K562 (cell line): ENCODE measurements around the gene HDAC2. TPM values are rescaled to one million over a fixed set of nuclear protein-coding genes. Genes with fewer than 3 reads are reported as not detected.

Experiments
- ATAC-seq: fragments of 200-7000 bp; cut with Tn5 transposase; 3 replicates; pipeline ENCODE4 v1.9.1; 2020; ENCODE audit warnings: moderate library complexity
- BruUV-seq: library from RNA; stranded (reverse); fragments of 400-500 nt; replicated peaks from 2 replicates; lab custom pipeline; 2021; lab: Mats Ljungman, UMichigan
- CTCF ChIA-PET: fragments of 300-600 bp; formaldehyde crosslinking; extraction: SDS; loops from one replicate; lab custom pipeline; 2021; ENCODE audit warnings: low intra/inter-chr PET ratio; lab: Yijun Ruan, JAX
- POLR2A ChIA-PET: fragments of 300-600, 350-650 bp; sonication (Branson Sonifier 250); formaldehyde crosslinking; extraction: SDS; loops from one replicate; lab custom pipeline; 2021; ENCODE audit warnings: antibody characterized with exemption, inconsistent platforms; lab: Yijun Ruan, JAX
- DNase-seq, 4 experiments: peaks; one replicate each; pipeline versions ENCODE4 v3.0.0 to v3.0.0-alpha.2; 2011 to 2018; ENCODE audit warnings: low spot score in 3 of 4, mixed read lengths in 3 of 4; ENCODE audit errors: extremely low read depth in 1 of 4
- FAIRE-seq: peaks from 2 replicates; lab custom pipeline; 2011; peaks lifted over from hg19 to GRCh38; lab: Jason Lieb, UNC
- H2AFZ ChIP-seq: 2 replicates; pipeline ENCODE4 v1.6.0; 2011; ENCODE audit warnings: low read depth, low read length, control low read depth, inconsistent platforms
- H3K27ac ChIP-seq: fragments of 200-600 bp; 3 replicates; pipeline ENCODE4 v1.8.0; 2011; ENCODE audit warnings: low read depth, mild to moderate bottlenecking, control low read depth, inconsistent platforms, low read length, moderate library complexity, mixed read lengths; ENCODE audit errors: extremely low read depth
- H3K27me3 ChIP-seq, 2 experiments: fragments of 300-600 bp in 1 of 2; 2 replicates in 1 of 2; 3 replicates in 1 of 2; pipeline versions ENCODE4 v1.6.0 to v1.8.0; 2011; ENCODE audit warnings: inconsistent platforms in 2 of 2, low read length in 2 of 2, mild to moderate bottlenecking in 1 of 2, mixed read lengths in 1 of 2, moderate library complexity in 1 of 2; ENCODE audit not compliant: control insufficient read depth in 2 of 2, insufficient read depth in 2 of 2
- H3K36me3 ChIP-seq: fragments of 300-600 bp; 3 replicates; pipeline ENCODE4 v1.8.0; 2011; ENCODE audit warnings: mild to moderate bottlenecking, low read length, inconsistent platforms; ENCODE audit not compliant: control insufficient read depth, insufficient read depth
- H3K4me1 ChIP-seq, 2 experiments: fragments of 200-600 bp in 1 of 2; replicated peaks in 1 of 2; 2 replicates in 1 of 2; 3 replicates in 1 of 2; pipeline versions ENCODE4 v1.5.1 to v1.8.0; 2011; ENCODE audit warnings: inconsistent platforms in 2 of 2, low read length in 2 of 2, mild to moderate bottlenecking in 1 of 2, mixed read lengths in 1 of 2, moderate library complexity in 1 of 2; ENCODE audit not compliant: control insufficient read depth in 2 of 2, insufficient read depth in 2 of 2
- H3K4me2 ChIP-seq: 2 replicates; pipeline ENCODE4 v1.6.1; 2011; ENCODE audit warnings: low read length, control low read depth, inconsistent platforms, mixed read lengths; ENCODE audit not compliant: insufficient read depth
- H3K4me3 ChIP-seq: fragments of 200-600 bp; sonication (generic), shearing (Covaris generic); 2 replicates; pipeline ENCODE4 v1.5.1; 2016; ENCODE audit warnings: control low read depth, inconsistent platforms
- H3K79me2 ChIP-seq: fragments of 200-600 bp; 3 replicates; pipeline ENCODE4 v1.8.0; 2011; ENCODE audit warnings: low read length, inconsistent platforms; ENCODE audit not compliant: control insufficient read depth, insufficient read depth
- H3K9ac ChIP-seq, 2 experiments: 2 replicates each; pipeline versions ENCODE4 v1.6.0 to v1.6.1; 2011; ENCODE audit warnings: low read depth in 2 of 2, low read length in 2 of 2, control low read depth in 1 of 2, inconsistent platforms in 1 of 2, mild to moderate bottlenecking in 1 of 2, mixed read lengths in 1 of 2; ENCODE audit not compliant: insufficient read depth in 1 of 2
- H3K9me1 ChIP-seq: one replicate; pipeline ENCODE4 v1.6.0; 2011; ENCODE audit warnings: inconsistent platforms, mild to moderate bottlenecking, low read length, moderate library complexity; ENCODE audit not compliant: control insufficient read depth, insufficient read depth
- H3K9me3 ChIP-seq: replicated peaks from 2 replicates; pipeline ENCODE4 v1.5.1; 2011; ENCODE audit warnings: low read depth, low read length, inconsistent platforms; ENCODE audit not compliant: control insufficient read depth, insufficient read depth
- H4K20me1 ChIP-seq: replicated peaks from 2 replicates; pipeline ENCODE4 v1.6.1; 2011; ENCODE audit warnings: low read length, inconsistent platforms, mixed read lengths; ENCODE audit not compliant: control insufficient read depth, insufficient read depth
- KHSRP ChIP-seq: fragments of 450-650 bp; IDR thresholded peaks from 2 replicates; pipeline ENCODE4 v1.6.1; 2017
- RAD21 ChIP-seq, 2 experiments: fragments of 250-450 bp in 1 of 2; fragments of 450-650 bp in 1 of 2; sonication (Bioruptor Pico) in 1 of 2; formaldehyde crosslinking in 1 of 2; IDR thresholded peaks in 1 of 2; conservative IDR thresholded peaks in 1 of 2; 2 replicates each; pipeline versions ENCODE4 v1.4.0 to v1.8.0; 2020 to 2022; ENCODE audit warnings: mild to moderate bottlenecking in 2 of 2, moderate library complexity in 1 of 2
- RHOXF2B ChIP-seq: fragments of 250-450 bp; sonication (Bioruptor Pico); conservative IDR thresholded peaks from 2 replicates; pipeline ENCODE4 v1.5.1; 2021
- whole genome bisulfite sequencing: fragments of 100-300 bp; shearing (Covaris generic); methylation state at CpG from one replicate; pipeline ENCODE4 v1.1.6; 2016; ENCODE audit warnings: low coverage, mixed read lengths; ENCODE audit not compliant: insufficient coverage; ENCODE audit errors: missing lambda C conversion rate; 5-methylcytosine and 5-hydroxymethylcytosine counted together
- in situ Hi-C: fragments of 300-500 bp; cut with MboI; formaldehyde crosslinking; loops from 4 replicates; pipeline ENCODE4 v1.15.0; 2018; ENCODE audit warnings: inconsistent platforms, mixed read lengths
- intact Hi-C: fragments of 100-400 bp; cut with micrococcal nuclease; formaldehyde crosslinking; loops from 2 replicates; pipeline ENCODE4 v1.14.2; 2022
- polyA plus RNA-seq, 8 experiments: library from polyadenylated mRNA; depleted of rRNA in 4 of 8; stranded (reverse) in 5 of 8; unstranded in 3 of 8; fragments of >200 nt; fragmentation: Nextera tagmentation in 2 of 8; fragmentation: Illumina TruSeq in 1 of 8; extraction: Ambion mirVana in 2 of 8; extraction: Trizol in 1 of 8; gene quantifications; 2 replicates each; pipeline versions ENCODE4 v1.2.1 to v1.2.3, GENCODE V29; 2011 to 2014; ENCODE audit warnings: inconsistent platforms in 1 of 8, missing spikeins in 1 of 8
- total RNA-seq, 7 experiments: library from RNA; depleted of rRNA in 6 of 7; stranded (reverse); fragments of >200 nt in 6 of 7; fragmentation: Illumina TruSeq in 2 of 7; extraction: Trizol in 2 of 7; gene quantifications; 2 replicates each; pipeline versions ENCODE4 v1.2.1 to v1.2.3, GENCODE V29; 2011 to 2021; ENCODE audit warnings: low replicate concordance in 1 of 7
- TF ChIP-seq, protein P1 (sequence below), 2 experiments: IDR thresholded peaks; 2 replicates each; pipeline ENCODE4 v1.6.1; 2011; ENCODE audit warnings: borderline replicate concordance in 1 of 2, control low read depth in 1 of 2, low read depth in 1 of 2, low read length in 1 of 2, mild to moderate bottlenecking in 1 of 2, mixed read lengths in 1 of 2, moderate library complexity in 1 of 2; ENCODE audit not compliant: insufficient read depth in 1 of 2, insufficient read length in 1 of 2, poor library complexity in 1 of 2, severe bottlenecking in 1 of 2; ENCODE audit errors: extremely low read depth in 1 of 2
- TF ChIP-seq, protein P2 (sequence below): sonication (generic); formaldehyde crosslinking; IDR thresholded peaks from 2 replicates; pipeline ENCODE4 v1.8.0; 2022; ENCODE audit warnings: mild to moderate bottlenecking, missing genetic modification reagents, borderline replicate concordance
- TF ChIP-seq, protein P3 (sequence below), 3 experiments: IDR thresholded peaks in 2 of 3; conservative IDR thresholded peaks in 1 of 3; 2 replicates each; pipeline ENCODE4 v1.5.1; 2011 to 2012; ENCODE audit warnings: low read length in 3 of 3, mild to moderate bottlenecking in 3 of 3, control low read depth in 2 of 3, improper control_type of control experiment in 1 of 3, inconsistent platforms in 1 of 3, low read depth in 1 of 3, mixed read lengths in 1 of 3, moderate library complexity in 1 of 3; ENCODE audit not compliant: insufficient read depth in 2 of 3

The HDAC2 gene
- total and polyA plus RNA-seq, 9 of the 15 experiments (the other 6 are each of a cell fraction or from before 2014, with no cell fraction given), result 67.0 to 277 (median 151) TPM

DNA sequence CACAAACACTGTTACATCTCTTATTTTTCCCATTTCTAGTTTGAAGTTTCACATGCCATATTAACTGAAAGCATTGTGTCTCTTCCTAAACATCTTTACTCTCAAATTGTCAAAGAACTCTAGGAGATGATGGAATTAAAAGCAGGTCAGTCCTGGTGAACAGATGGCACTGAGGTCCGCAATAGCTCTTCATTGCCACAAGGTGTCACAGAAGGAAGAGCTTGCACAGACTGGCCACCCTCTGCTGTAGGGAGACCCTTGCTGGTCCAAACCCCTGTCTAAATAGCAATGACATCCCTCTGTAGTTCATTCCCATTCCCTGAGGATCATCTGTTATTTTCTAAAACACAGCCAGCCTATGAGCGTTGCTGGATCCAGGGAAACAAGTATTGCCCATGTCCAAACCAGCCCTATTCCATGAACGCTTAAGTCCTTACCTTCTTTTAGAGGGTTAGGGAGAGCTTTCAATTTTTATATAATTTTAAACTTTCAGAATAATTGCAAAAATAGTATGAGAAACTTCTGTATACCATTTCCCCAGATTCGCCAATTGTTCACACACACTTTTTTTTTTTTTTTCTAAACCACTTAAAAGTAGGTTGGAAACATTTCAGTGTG lies 10.1 kb upstream of the HDAC2 start:
- FAIRE-seq, result peak; percentile 55
- no peaks in the 10 kb centered on the region for H3K79me2 ChIP-seq
- peaks cover 0 to 8% of the 10 kb centered on the region in 2 experiments; a peak in 2 of 5 replicates for H3K27me3 ChIP-seq
- ChIA-PET POLR2A (interaction anchor here (1.2 kb wide), 2 partner anchors 9 to 11 kb away, joined by 4 to 5 read pairs; no protein-coding TSS in a partner anchor), CTCF (interaction anchor here (0.6 kb wide), 1 partner anchor 25 kb away, joined by 3 read pairs; no protein-coding TSS in a partner anchor)
- no TSS peak for BruUV-seq
- H2AFZ ChIP-seq, result no peak overlapping the region
- H3K9me3 ChIP-seq, result no peaks in the 10 kb centered on the region
- no peaks in the 10 kb centered on the region for H3K9me1 ChIP-seq
- no peak overlapping the region for H3K9ac ChIP-seq
- WGBS, result 5% methylated on average over 4 of the region's 4 CpGs
- intact Hi-C loops (no loop called here), in situ Hi-C loops (no loop called here)
- no peak overlapping the region for H3K27ac ChIP-seq
- no peaks in the 10 kb centered on the region for H4K20me1 ChIP-seq
- no peaks in the 10 kb centered on the region for H3K4me1 ChIP-seq
- ATAC-seq, result peak; percentile 93
- no peak overlapping the region for H3K4me2 ChIP-seq
- peak; percentile 14 to 25 (median 17) for DNase-seq
- TF ChIP-seq RAD21 (CRISPR knock-in tag; conservative IDR thresholded peaks at IDR 0.05 in 1 of 2, IDR thresholded peaks at IDR 0.05 in 1 of 2) (peak in 1 of 2 experiments; percentile 23; a peak in 2 of 4 replicates), RHOXF2B (CRISPR knock-in tag) (no peak), KHSRP (no peak)
- TF ChIP-seq, protein P1, sequence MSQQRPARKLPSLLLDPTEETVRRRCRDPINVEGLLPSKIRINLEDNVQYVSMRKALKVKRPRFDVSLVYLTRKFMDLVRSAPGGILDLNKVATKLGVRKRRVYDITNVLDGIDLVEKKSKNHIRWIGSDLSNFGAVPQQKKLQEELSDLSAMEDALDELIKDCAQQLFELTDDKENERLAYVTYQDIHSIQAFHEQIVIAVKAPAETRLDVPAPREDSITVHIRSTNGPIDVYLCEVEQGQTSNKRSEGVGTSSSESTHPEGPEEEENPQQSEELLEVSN (IDR thresholded peaks at IDR 0.05; ENCODE audit: borderline replicate concordance in 1 of 2, extremely low read depth in 1 of 2, insufficient read depth in 1 of 2, insufficient read length in 1 of 2, low read depth in 1 of 2, low read length in 1 of 2, poor library complexity in 1 of 2, severe bottlenecking in 1 of 2), result no peak
- TF ChIP-seq, protein P2, sequence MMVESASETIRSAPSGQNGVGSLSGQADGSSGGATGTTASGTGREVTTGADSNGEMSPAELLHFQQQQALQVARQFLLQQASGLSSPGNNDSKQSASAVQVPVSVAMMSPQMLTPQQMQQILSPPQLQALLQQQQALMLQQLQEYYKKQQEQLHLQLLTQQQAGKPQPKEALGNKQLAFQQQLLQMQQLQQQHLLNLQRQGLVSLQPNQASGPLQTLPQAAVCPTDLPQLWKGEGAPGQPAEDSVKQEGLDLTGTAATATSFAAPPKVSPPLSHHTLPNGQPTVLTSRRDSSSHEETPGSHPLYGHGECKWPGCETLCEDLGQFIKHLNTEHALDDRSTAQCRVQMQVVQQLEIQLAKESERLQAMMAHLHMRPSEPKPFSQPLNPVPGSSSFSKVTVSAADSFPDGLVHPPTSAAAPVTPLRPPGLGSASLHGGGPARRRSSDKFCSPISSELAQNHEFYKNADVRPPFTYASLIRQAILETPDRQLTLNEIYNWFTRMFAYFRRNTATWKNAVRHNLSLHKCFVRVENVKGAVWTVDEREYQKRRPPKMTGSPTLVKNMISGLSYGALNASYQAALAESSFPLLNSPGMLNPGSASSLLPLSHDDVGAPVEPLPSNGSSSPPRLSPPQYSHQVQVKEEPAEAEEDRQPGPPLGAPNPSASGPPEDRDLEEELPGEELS, result no peak
- TF ChIP-seq, protein P3, sequence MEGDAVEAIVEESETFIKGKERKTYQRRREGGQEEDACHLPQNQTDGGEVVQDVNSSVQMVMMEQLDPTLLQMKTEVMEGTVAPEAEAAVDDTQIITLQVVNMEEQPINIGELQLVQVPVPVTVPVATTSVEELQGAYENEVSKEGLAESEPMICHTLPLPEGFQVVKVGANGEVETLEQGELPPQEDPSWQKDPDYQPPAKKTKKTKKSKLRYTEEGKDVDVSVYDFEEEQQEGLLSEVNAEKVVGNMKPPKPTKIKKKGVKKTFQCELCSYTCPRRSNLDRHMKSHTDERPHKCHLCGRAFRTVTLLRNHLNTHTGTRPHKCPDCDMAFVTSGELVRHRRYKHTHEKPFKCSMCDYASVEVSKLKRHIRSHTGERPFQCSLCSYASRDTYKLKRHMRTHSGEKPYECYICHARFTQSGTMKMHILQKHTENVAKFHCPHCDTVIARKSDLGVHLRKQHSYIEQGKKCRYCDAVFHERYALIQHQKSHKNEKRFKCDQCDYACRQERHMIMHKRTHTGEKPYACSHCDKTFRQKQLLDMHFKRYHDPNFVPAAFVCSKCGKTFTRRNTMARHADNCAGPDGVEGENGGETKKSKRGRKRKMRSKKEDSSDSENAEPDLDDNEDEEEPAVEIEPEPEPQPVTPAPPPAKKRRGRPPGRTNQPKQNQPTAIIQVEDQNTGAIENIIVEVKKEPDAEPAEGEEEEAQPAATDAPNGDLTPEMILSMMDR (IDR thresholded peaks at IDR 0.05 in 2 of 3, conservative IDR thresholded peaks at IDR 0.05 in 1 of 3; ENCODE audit: insufficient read depth in 2 of 3, low read depth in 1 of 3, low read length in 3 of 3), result peak; percentile 5 to 31 (median 27); a peak in 2 of 6 replicates
- no peak overlapping the region for H3K4me3 ChIP-seq
- no peaks in the 10 kb centered on the region for H3K36me3 ChIP-seq
